IgD-negative memory B cell (primary cell): ENCODE results near the gene SYTL1. TPM values are rescaled to one million over a fixed set of nuclear protein-coding genes. Genes with fewer than 3 reads are reported as not detected.

Source experiments
- H3K27ac Mint-ChIP-seq, 3 donors: one replicate each; pipeline ENCODE4 v1.8.0; 2020 to 2022; ENCODE audit warnings: mild to moderate bottlenecking in 3 of 3, mixed read lengths in 3 of 3, moderate library complexity in 1 of 3
- H3K27me3 Mint-ChIP-seq: one replicate; pipeline ENCODE4 v1.8.0; 2021; ENCODE audit warnings: mixed read lengths
- H3K36me3 Mint-ChIP-seq: one replicate; pipeline ENCODE4 v1.8.0; 2020; ENCODE audit warnings: mild to moderate bottlenecking, mixed read lengths
- H3K4me1 Mint-ChIP-seq, 3 donors: one replicate each; pipeline ENCODE4 v1.8.0; 2020 to 2022; ENCODE audit warnings: mixed read lengths in 3 of 3, mild to moderate bottlenecking in 1 of 3
- H3K4me3 Mint-ChIP-seq, 4 donors: one replicate each; pipeline ENCODE4 v1.8.0; 2020 to 2022; ENCODE audit warnings: mild to moderate bottlenecking in 4 of 4, mixed read lengths in 4 of 4, moderate library complexity in 3 of 4
- H3K9me3 Mint-ChIP-seq, 3 donors: one replicate each; pipeline ENCODE4 v1.8.0; 2020 to 2021; ENCODE audit warnings: mixed read lengths in 3 of 3, mild to moderate bottlenecking in 1 of 3
- polyA plus RNA-seq: library from polyadenylated mRNA; unstranded; fragments of 300-500 nt; fragmentation: Illumina TruSeq; gene quantifications from one replicate; pipeline ENCODE4 v1.2.3, GENCODE V29; 2021

Gene SYTL1
- polyA plus RNA-seq, 1 donor from 2014 or later, result 130 TPM

- Mint-ChIP-seq H3K4me1 (peaks cover 19 to 27% (median 21%) of the 10 kb centered on the region in 3 donors), H3K9me3 (no peaks in the 10 kb centered on the region), H3K4me3 (peak overlapping the region in 1 of 4 donors; percentile 48), H3K27me3 (no peaks in the 10 kb centered on the region), H3K36me3 (peaks cover 3% of the 10 kb centered on the region), H3K27ac (peak overlapping the region in 1 of 3 donors; percentile 68)
Observed at GRCh38 chr1:27332536-27333281, 9.1 kb upstream of the SYTL1 start.

- H3K36me3 Mint-ChIP-seq, result peaks cover 3% of the 10 kb centered on the region
- H3K9me3 Mint-ChIP-seq, result no peaks in the 10 kb centered on the region
- peaks cover 11 to 19% (median 18%) of the 10 kb centered on the region in 3 donors for H3K4me1 Mint-ChIP-seq
- no peak overlapping the region for H3K4me3 Mint-ChIP-seq
- H3K27me3 Mint-ChIP-seq, result no peaks in the 10 kb centered on the region
- peak overlapping the region in 1 of 3 donors; percentile 67 for H3K27ac Mint-ChIP-seq
Observed at GRCh38 chr1:27333717-27334279, 8.0 kb upstream of the SYTL1 start.

GRCh38 chr1:27335506-27336422, 6.1 kb upstream of the SYTL1 start:
- H3K36me3 Mint-ChIP-seq, result peaks cover 3% of the 10 kb centered on the region
- no peak overlapping the region for H3K27ac Mint-ChIP-seq
- H3K9me3 Mint-ChIP-seq, result no peaks in the 10 kb centered on the region

GRCh38 chr1:27336756-27337155, 5.1 kb upstream of the SYTL1 start:
- peaks cover 19 to 30% (median 29%) of the 10 kb centered on the region in 3 donors for H3K4me1 Mint-ChIP-seq
- H3K27me3 Mint-ChIP-seq, result no peaks in the 10 kb centered on the region
- no peaks in the 10 kb centered on the region for H3K9me3 Mint-ChIP-seq
- H3K4me3 Mint-ChIP-seq, result no peak overlapping the region
- H3K27ac Mint-ChIP-seq, result no peak overlapping the region
- H3K36me3 Mint-ChIP-seq, result peaks cover 3% of the 10 kb centered on the region

More at GRCh38 chr1:27335506-27336422, 6.1 kb upstream of the SYTL1 start:
- no peaks in the 10 kb centered on the region for H3K27me3 Mint-ChIP-seq
- no peak overlapping the region for H3K4me3 Mint-ChIP-seq
- H3K4me1 Mint-ChIP-seq, result peaks cover 13 to 22% (median 20%) of the 10 kb centered on the region in 3 donors

GRCh38 chr1:27338751-27339150, 3.1 kb upstream of the SYTL1 start:
- Mint-ChIP-seq H3K4me3 (peak overlapping the region in 2 of 4 donors; percentile 39 to 87), H3K9me3 (no peaks in the 10 kb centered on the region), H3K36me3 (peaks cover 3% of the 10 kb centered on the region), H3K27ac (peak overlapping the region; percentile 67 to 91 (median 80)), H3K4me1 (peaks cover 19 to 33% (median 25%) of the 10 kb centered on the region in 3 donors), H3K27me3 (no peaks in the 10 kb centered on the region)

- no peaks in the 10 kb centered on the region for H3K9me3 Mint-ChIP-seq
- H3K4me3 Mint-ChIP-seq, result peak overlapping the region in 2 of 4 donors; percentile 67 to 87
- H3K4me1 Mint-ChIP-seq, result peaks cover 19 to 33% (median 25%) of the 10 kb centered on the region in 3 donors
- no peaks in the 10 kb centered on the region for H3K27me3 Mint-ChIP-seq
- peak overlapping the region; percentile 82 to 97 (median 91) for H3K27ac Mint-ChIP-seq
- peaks cover 3% of the 10 kb centered on the region for H3K36me3 Mint-ChIP-seq
Observed at GRCh38 chr1:27339213-27339612, 2.6 kb upstream of the SYTL1 start.

- Mint-ChIP-seq H3K27me3 (no peaks in the 10 kb centered on the region), H3K36me3 (no peaks in the 10 kb centered on the region)
Observed at GRCh38 chr1:27342391-27342777, 562 bp downstream of the SYTL1 start.

GRCh38 chr1:27342778-27343638, 1.2 kb downstream of the SYTL1 start:
- Mint-ChIP-seq H3K27me3 (no peaks in the 10 kb centered on the region), H3K27ac (peak overlapping the region; percentile 82 to 97 (median 91)), H3K4me3 (peak overlapping the region; percentile 87 to 100 (median 96)), H3K36me3 (no peaks in the 10 kb centered on the region), H3K9me3 (no peaks in the 10 kb centered on the region), H3K4me1 (peaks cover 27 to 37% (median 30%) of the 10 kb centered on the region in 3 donors)

More at GRCh38 chr1:27342391-27342777, 562 bp downstream of the SYTL1 start:
- peaks cover 27 to 37% (median 27%) of the 10 kb centered on the region in 3 donors for H3K4me1 Mint-ChIP-seq
- H3K27ac Mint-ChIP-seq, result peak overlapping the region; percentile 82 to 97 (median 91)
- no peaks in the 10 kb centered on the region for H3K9me3 Mint-ChIP-seq
- H3K4me3 Mint-ChIP-seq, result peak overlapping the region; percentile 87 to 100 (median 96)

- peak overlapping the region; percentile 82 to 97 (median 91) for H3K27ac Mint-ChIP-seq
- no peaks in the 10 kb centered on the region for H3K9me3 Mint-ChIP-seq
- peak overlapping the region; percentile 87 to 100 (median 96) for H3K4me3 Mint-ChIP-seq
- no peaks in the 10 kb centered on the region for H3K36me3 Mint-ChIP-seq
- peaks cover 27 to 34% (median 30%) of the 10 kb centered on the region in 3 donors for H3K4me1 Mint-ChIP-seq
- H3K27me3 Mint-ChIP-seq, result no peaks in the 10 kb centered on the region
Observed at GRCh38 chr1:27343639-27344025, 1.8 kb downstream of the SYTL1 start.

GRCh38 chr1:27345272-27345671, 3.5 kb downstream of the SYTL1 start:
- H3K27me3 Mint-ChIP-seq, result no peaks in the 10 kb centered on the region
- peak overlapping the region in 1 of 3 donors; percentile 35 for H3K27ac Mint-ChIP-seq
- H3K36me3 Mint-ChIP-seq, result no peaks in the 10 kb centered on the region
- peaks cover 14 to 26% (median 21%) of the 10 kb centered on the region in 3 donors for H3K4me1 Mint-ChIP-seq
- H3K9me3 Mint-ChIP-seq, result no peaks in the 10 kb centered on the region
- peak overlapping the region in 2 of 4 donors; percentile 79 to 87 for H3K4me3 Mint-ChIP-seq

- H3K4me3 Mint-ChIP-seq, result peak overlapping the region in 1 of 4 donors; percentile 79
- H3K4me1 Mint-ChIP-seq, result peaks cover 7 to 19% (median 15%) of the 10 kb centered on the region in 3 donors
- H3K27ac Mint-ChIP-seq, result peak overlapping the region in 1 of 3 donors; percentile 76
- H3K36me3 Mint-ChIP-seq, result no peaks in the 10 kb centered on the region
- no peaks in the 10 kb centered on the region for H3K9me3 Mint-ChIP-seq
- no peaks in the 10 kb centered on the region for H3K27me3 Mint-ChIP-seq
Observed at GRCh38 chr1:27346357-27346756, 4.5 kb downstream of the SYTL1 start.

GRCh38 chr1:27346991-27347624, 5.3 kb downstream of the SYTL1 start:
- H3K36me3 Mint-ChIP-seq, result no peaks in the 10 kb centered on the region
- no peak overlapping the region for H3K4me3 Mint-ChIP-seq
- peak overlapping the region in 1 of 3 donors; percentile 91 for H3K27ac Mint-ChIP-seq
- peaks cover 5 to 16% (median 15%) of the 10 kb centered on the region in 3 donors for H3K4me1 Mint-ChIP-seq
- no peaks in the 10 kb centered on the region for H3K27me3 Mint-ChIP-seq
- no peaks in the 10 kb centered on the region for H3K9me3 Mint-ChIP-seq

- Mint-ChIP-seq H3K36me3 (no peaks in the 10 kb centered on the region), H3K27ac (no peak overlapping the region)
Observed at GRCh38 chr1:27348861-27349783, 7.3 kb downstream of the SYTL1 start.

More at GRCh38 chr1:27348861-27349783, 7.3 kb downstream of the SYTL1 start:
- Mint-ChIP-seq H3K27me3 (no peaks in the 10 kb centered on the region), H3K4me1 (peaks cover 2 to 11% (median 3%) of the 10 kb centered on the region in 3 donors), H3K9me3 (no peaks in the 10 kb centered on the region), H3K4me3 (peak overlapping the region in 2 of 4 donors; percentile 63 to 67)
